ENCODE data around the gene MIEF1.
A peak's percentile ranks its signal among the peaks of the same experiment; 100 is the strongest.

Gene MIEF1

GRCh38 chr22:39528080-39528661 lies 26.1 kb downstream of the MIEF1 start:
- DNase-seq (ENCODE audit: low read depth, low spot score) = no peak

GRCh38 chr22:39528681-39529486 lies 26.8 kb downstream of the MIEF1 start:
- peak; percentile 96 for DNase-seq (ENCODE audit: low read depth, low spot score)

DNA sequence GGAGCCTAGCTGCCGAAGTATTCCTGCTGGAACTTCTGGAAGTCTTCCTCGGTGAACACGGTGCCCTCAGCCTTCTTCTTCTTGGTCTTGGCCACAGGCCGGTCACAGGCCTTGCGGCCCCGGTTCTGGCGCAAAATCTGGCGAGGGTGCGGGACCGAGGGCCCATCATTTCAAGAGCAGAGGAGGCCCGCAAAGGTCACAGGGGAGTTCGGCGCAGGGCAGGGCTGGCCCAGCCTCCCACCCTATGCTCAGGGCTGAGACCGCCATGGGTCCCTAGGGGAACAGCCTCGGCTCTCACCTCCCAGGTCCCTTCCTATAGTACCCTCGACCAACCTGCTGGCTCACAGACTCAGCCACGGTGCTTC lies 27.4 kb downstream of the MIEF1 start:
- DNase-seq (ENCODE audit: low read depth, low spot score) = no peak

DNA sequence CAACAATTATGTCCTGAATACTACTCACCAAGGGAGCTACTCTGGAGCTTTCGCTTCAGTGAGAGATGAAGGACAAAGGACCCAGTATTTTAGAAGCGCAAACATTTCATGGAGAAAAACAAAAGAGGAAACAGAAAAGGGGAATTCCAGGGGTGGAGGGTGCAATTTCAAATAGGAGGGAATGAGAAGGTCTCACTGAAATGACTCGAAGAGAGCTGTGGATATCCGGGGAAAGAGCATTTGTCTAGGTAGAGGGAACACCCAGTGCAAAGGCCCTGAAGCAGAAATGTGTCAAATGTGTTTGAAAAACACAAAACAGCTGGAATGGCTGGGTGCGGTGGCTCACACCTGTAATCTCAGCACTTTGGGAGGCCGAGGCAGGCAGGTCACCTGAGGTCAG lies 28.0 kb downstream of the MIEF1 start:
- DNase-seq (ENCODE audit: low read depth, low spot score) = no peak

GRCh38 chr22:39530692-39531331 lies 28.7 kb downstream of the MIEF1 start:
- DNase-seq (ENCODE audit: low read depth, low spot score) = peak; percentile 46

- DNase-seq (ENCODE audit: low read depth, low spot score) = peak; percentile 100
Observed at GRCh38 chr22:39532215-39533073, 30.4 kb downstream of the MIEF1 start, which contains the start of gene RPS19BP1. RPS19BP1 (minus strand) TSS chr22:39532748; CDS start chr22:39532738, 10 bp downstream.

DNA sequence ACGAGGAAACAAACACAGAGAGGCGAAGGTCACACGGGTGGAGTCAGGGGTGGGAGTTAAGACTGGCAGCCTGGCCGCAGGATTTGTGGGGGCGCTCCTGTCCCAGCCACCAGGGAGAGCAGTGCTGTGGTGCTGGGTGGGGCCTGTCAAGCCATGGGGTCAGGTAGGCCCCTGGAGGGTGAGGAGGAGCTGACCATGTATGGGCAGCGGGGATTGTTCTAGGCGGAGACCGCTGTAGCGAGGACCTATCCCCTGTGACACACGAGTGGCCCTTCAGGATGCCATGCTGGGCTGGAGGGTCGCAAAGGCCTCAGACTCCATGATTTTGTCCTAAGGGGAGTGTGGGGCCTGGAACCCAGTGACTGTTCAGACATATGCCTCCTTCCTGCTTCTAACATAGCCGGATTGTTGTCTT lies 32.0 kb downstream of the MIEF1 start:
- DNase-seq (ENCODE audit: low read depth, low spot score) = no peak

DNA sequence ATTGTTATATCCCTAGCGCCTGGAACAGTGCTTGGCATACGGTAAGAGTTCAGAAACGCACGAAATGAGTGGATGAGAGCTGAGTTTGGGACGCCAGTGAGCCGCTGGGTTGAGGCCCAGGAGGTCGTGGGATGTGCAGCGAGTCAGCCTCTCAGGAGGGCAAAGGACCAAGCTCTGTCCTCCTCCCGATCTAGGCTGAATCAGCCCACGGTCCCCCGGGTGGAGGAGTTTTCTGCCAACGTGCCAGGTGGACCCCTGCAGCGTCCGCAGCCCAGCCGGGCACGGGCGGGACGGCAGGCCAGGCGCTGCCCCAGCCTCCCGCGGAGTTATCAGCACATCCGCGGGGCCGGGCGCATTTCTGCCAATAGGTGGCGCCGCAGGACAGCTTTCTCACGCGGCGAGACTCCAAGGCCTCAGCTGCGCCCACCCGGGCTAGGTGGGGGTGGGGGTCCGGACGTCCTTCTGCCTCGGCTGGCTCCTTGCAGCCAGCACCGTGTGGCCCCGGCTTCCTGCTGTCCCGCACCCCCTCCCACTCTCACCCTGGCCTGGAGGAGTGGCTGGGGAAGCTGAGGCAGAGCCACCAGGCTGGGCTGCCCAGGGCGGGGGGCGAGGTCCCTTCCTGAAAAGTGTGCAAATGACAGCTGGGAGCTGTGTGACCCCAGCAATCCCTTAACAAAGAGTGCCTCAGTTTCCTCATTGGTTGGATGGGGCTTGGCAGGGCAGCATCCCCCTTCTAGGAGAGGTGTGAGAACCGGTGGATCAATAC lies 32.7 kb downstream of the MIEF1 start:
- peak; percentile 90 for DNase-seq (ENCODE audit: low read depth, low spot score)

- DNase-seq (ENCODE audit: low read depth, low spot score) = no peak
Observed at GRCh38 chr22:39535357-39535725, 33.3 kb downstream of the MIEF1 start.

DNA sequence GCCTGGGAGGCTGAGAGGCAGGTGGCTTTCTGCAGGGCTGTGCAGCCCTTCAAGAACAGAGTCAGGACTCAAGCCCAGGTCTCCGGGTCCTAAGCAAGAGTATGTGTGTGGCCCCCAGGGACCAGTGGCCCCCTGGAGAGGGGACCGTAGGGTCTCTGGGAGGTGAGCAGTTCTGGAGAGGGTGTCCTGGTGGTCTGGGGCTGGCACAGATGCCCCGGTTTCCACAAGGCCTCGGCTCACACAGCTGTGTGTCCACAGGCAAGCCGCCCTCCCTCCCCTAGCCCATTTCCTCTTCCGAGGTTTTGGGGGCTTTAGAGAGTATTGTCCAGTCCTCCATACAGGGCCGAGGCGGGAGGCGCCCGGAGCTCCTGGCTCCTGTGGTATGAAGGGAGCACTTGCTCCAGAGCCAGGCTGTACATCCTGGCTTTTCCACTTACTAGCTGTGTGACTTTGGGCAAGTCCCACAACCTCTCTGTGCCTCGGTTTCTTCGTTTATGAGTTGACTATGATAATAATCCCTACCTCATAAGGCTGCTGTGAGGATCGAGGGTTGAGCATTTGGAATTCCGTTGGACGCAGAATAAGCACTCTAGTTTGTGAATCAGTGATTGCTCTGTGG lies 33.9 kb downstream of the MIEF1 start:
- no peak for DNase-seq (ENCODE audit: low read depth, low spot score)

GRCh38 chr22:39536711-39537110 lies 34.6 kb downstream of the MIEF1 start:
- no peak for DNase-seq (ENCODE audit: low read depth, low spot score)

DNA sequence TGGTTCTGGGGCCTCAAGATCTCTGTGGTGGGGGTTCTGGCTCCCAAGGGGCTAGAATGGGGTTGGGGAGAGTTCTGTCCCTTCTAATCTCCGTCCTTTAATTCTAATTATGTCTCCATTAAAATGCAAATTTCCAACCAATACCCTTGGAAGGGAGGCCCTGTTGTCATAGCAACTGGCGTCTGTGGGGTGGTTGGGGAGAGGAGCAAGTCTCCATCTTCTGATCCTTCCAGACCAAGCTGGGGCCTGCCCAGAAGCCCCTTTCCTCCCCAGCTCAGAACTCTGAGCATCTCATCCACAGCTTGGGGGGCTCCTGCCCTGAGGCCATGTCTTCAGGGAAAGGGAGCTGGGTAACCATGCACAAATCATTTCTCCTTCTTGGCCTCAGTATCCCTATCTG lies 35.9 kb downstream of the MIEF1 start:
- no peak for DNase-seq (ENCODE audit: low read depth, low spot score)

DNA sequence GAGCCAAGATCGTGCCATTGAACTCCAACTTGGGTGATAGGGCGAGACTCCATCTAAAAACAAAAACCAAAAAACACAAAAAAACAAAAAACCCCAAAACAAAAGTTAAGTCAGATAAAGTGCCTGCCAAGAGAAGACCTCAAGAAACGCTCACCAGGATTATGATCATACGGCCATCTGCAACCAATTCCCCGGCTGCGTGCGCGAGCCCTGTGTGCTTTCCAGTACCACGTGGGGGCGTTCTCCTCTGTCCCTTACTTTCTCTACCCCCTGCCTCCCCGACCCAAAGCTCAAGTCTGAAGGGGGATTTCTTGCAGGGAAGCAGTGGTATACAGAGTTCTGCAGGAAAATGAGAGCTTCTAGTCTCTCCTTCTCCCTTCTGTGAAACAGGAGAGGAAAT lies 41.0 kb downstream of the MIEF1 start:
- DNase-seq (ENCODE audit: low read depth, low spot score) = peak; percentile 51

DNA sequence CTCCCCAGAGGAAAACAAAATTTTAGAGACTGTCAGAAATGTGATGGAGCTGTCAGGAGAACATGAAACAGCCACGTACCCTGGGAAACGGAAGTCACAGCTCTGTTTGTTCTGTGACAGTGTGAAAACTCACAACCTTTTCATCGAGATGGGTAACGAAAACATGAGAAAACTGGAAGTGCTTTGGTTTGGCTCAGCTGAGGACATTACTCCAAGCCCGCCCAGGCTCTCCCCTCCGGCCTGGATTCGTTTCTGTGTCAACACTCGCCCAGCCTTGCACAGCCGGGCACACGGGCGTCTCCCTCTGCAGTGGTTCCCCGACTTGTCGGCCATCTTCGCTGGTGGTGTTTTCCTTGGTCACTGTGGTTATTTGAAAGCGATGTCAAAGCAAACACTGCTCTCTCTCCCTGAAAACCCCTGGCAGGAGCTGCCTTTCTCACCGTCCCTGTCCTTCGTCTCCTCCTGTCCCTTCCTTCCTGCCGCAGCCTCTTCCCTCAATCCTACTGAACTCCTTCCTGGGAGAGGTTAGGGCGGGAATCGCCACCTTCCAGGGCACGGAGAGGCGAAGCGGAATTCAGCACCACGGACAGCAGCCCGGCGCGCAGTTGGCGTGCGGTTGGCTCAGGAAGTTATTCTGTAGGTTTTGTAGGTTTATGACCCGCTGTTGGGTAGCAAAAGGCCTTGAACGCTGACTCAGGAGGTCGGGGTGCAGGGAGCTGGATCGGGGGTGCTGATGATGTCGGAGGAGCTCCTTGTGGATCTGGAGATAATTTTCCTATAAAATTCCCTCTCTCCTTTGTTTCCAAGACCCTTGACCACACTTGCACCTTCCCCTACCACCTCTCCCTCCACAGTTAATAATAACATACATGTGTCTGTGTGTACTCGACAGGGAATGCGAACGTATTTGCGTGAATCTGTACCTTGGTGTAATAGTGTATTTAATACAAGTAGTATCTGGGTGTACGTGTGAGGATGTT lies 43.6 kb downstream of the MIEF1 start:
- DNase-seq (ENCODE audit: low read depth, low spot score) = peak; percentile 70

DNA sequence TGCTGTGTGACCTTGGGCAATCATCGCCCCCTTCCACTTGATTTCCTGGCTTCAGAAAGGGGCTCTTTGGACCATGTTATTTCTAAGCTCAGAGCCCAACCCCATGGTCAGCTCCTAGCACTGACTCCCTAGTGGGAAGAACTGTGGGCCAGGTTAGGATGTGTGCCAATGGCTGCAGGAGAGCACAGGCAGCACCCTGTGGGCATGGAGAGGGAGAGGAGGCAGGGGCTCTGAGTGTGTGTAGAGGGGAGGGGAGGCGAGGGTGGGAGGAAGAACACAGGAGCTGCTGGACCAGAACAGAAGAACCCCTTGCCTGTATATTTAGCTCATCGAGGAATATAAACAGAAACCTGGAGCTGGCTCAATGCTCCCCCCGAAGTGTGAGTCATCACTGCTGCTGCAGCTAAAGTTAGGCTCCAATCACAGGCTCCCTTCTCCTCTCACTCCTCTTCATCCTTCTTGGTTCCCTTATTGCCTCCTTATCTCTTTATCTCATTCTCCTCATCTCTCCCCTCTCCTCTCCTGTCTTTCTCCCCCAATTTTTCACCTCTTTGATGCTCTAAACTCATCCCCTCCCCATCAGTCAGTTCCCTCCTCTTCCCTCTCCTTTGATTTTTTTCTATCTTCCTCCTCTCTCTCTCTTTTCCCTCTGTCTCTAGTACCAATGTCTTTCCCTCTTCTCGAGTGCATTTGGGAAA lies 44.9 kb downstream of the MIEF1 start:
- DNase-seq (ENCODE audit: low read depth, low spot score) = peak; percentile 50

- no peak for DNase-seq (ENCODE audit: low read depth, low spot score)
Observed at GRCh38 chr22:39547587-39547947, 45.5 kb downstream of the MIEF1 start.

DNA sequence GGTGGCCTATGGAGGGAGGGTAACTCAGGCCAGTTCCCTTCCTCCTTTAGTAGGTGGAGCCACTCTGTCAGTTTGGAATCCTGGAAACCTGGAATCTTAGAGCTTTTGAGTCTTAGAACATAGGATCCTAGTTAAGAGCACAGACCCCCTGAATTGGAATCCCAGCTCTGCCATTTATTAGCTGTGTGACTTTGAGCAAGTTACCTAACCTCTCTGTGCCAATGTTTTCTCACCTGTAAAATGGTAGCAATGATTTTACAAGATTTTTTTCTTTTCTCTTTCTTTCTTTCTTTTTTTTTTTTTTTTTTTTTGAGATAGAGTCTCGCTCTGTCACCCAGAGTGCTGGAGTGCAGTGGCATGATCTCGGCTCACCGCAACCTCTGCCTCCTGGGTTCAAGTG lies 51.3 kb downstream of the MIEF1 start:
- DNase-seq (ENCODE audit: low read depth, low spot score) = no peak

DNA sequence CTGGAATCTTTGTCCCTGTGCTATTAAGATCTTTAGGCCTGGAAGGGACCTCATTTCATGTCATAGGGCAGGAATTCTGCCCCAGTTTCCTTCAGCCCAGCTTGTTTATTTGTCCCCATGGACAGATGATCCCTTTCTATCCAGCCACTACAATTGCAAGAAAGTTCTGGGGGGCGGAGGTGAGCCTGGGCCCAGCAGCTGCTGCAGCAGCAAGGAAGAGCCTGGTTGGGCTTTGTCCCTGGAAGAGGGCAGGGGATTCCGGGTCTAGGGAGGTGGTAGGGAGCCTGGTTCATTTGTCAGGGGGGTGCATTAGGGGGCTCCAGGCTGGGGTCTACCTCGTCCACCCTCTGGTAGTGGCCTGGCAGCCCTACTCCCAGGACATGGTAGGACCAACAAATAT lies 52.1 kb downstream of the MIEF1 start:
- DNase-seq (ENCODE audit: low read depth, low spot score) = no peak
